Vagina (tissue), 2 donors: ENCODE data around the gene CSH2.
"Not testable (repeated sequence)": the region's sequence is repeated elsewhere in the genome, so short reads cannot be mapped to it uniquely, and the experiment has no call there.

ENCODE experiments used
- POLR2A ChIP-seq, 2 donors: fragments of 450-650 bp; IDR thresholded peaks; one replicate each; pipeline ENCODE4 v1.6.1; 2017; ENCODE audit warnings: antibody characterized with exemption in 2 of 2, mild to moderate bottlenecking in 2 of 2, moderate library complexity in 2 of 2
- POLR2AphosphoS5 ChIP-seq, 2 donors: sonication (generic); formaldehyde crosslinking; IDR thresholded peaks; one replicate each; pipeline ENCODE4 v1.9.0; 2017; ENCODE audit warnings: antibody characterized with exemption in 2 of 2, mild to moderate bottlenecking in 2 of 2, low read depth in 1 of 2; ENCODE audit not compliant: insufficient read depth in 1 of 2
- TF ChIP-seq, protein P1 (sequence below), 3 experiments: fragments of 450-650 bp in 2 of 3; fragments of 200-600 bp in 1 of 3; sonication (generic) in 1 of 3; IDR thresholded peaks; one replicate each; pipeline ENCODE4 v1.5.1; 2017 to 2019; ENCODE audit warnings: antibody characterized with exemption in 3 of 3, mild to moderate bottlenecking in 2 of 3, moderate library complexity in 2 of 3

DNA sequence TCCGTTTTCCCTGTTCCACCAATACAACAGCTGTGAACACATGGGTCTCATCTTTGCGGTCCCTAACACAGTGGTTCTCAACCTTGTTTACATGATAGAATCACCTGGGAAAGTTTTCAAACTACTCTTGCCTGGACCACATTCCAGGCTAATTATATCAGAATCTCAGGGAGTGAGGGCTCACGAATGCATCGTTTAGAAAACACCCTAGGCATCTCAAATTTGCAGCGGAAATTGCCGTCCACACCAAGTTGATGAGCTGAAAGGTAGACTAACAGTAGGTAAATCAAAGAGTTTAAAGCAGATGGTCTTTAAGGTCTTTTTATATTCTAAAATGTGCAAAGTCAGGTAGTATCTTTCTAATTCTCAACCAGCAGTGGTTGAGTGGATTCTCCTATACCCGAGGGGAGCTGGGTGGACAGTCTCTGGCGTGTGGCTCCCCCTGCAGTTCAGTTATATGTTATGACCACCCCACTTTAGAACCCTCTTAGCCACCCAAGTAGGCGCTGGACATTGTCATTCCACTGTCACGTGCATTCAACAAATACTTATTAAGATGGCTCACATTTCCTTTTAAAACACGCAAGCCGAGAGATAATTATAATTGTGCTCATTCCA is 33.8 kb upstream of the CSH2 start:
- TF ChIP-seq, protein P1, sequence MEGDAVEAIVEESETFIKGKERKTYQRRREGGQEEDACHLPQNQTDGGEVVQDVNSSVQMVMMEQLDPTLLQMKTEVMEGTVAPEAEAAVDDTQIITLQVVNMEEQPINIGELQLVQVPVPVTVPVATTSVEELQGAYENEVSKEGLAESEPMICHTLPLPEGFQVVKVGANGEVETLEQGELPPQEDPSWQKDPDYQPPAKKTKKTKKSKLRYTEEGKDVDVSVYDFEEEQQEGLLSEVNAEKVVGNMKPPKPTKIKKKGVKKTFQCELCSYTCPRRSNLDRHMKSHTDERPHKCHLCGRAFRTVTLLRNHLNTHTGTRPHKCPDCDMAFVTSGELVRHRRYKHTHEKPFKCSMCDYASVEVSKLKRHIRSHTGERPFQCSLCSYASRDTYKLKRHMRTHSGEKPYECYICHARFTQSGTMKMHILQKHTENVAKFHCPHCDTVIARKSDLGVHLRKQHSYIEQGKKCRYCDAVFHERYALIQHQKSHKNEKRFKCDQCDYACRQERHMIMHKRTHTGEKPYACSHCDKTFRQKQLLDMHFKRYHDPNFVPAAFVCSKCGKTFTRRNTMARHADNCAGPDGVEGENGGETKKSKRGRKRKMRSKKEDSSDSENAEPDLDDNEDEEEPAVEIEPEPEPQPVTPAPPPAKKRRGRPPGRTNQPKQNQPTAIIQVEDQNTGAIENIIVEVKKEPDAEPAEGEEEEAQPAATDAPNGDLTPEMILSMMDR (IDR thresholded peaks at IDR 0.05), result not testable (repeated sequence)
- not testable (repeated sequence) for TF ChIP-seq POLR2AphosphoS5 (IDR thresholded peaks at IDR 0.05; ENCODE audit: insufficient read depth in 1 of 2, low read depth in 1 of 2); POLR2A (IDR thresholded peaks at IDR 0.05)
